BJ (cell line): Measurements from ENCODE around the gene ETF1. TPM values are rescaled to one million over a fixed set of nuclear protein-coding genes. Genes with fewer than 3 reads are reported as not detected.
A peak's percentile ranks its signal among the peaks of the same experiment; 100 is the strongest.

Source experiments
- CTCF ChIA-PET: fragments of 350-600 bp; formaldehyde crosslinking; extraction: SDS; loops from one replicate; lab custom pipeline; 2021; ENCODE audit warnings: antibody characterized with exemption, inconsistent platforms; lab: Yijun Ruan, JAX
- POLR2A ChIA-PET: fragments of 300-600 bp; sonication (Branson Sonifier 250); formaldehyde crosslinking; extraction: SDS; loops from one replicate; lab custom pipeline; 2021; ENCODE audit warnings: antibody characterized with exemption; lab: Charles Lee
- DNase-seq: peaks from one replicate; pipeline ENCODE4 v3.0.0-alpha.2; 2011; ENCODE audit warnings: low read depth
- H3K27me3 ChIP-seq: 2 replicates; pipeline ENCODE4 v1.6.0; 2011; ENCODE audit warnings: low read length; ENCODE audit not compliant: control insufficient read depth, insufficient read depth
- H3K36me3 ChIP-seq: 2 replicates; pipeline ENCODE4 v1.5.1; 2011; ENCODE audit warnings: low read length; ENCODE audit not compliant: control insufficient read depth, insufficient read depth
- H3K4me3 ChIP-seq: 2 replicates; pipeline ENCODE4 v1.5.1; 2011; ENCODE audit warnings: low read depth, mild to moderate bottlenecking, control low read depth, low read length
- polyA plus RNA-seq: library from polyadenylated mRNA; depleted of rRNA; stranded (reverse); fragments of >200 nt; gene quantifications from 2 replicates; pipeline ENCODE4 v1.2.3, GENCODE V29; 2011
- TF ChIP-seq, protein P1 (sequence below): IDR thresholded peaks from 2 replicates; pipeline ENCODE4 v1.5.1; 2011; ENCODE audit warnings: low read depth, mild to moderate bottlenecking, control low read depth, inconsistent platforms, low read length, moderate library complexity; ENCODE audit not compliant: insufficient read depth

ETF1 gene
- polyA plus RNA-seq, 1 experiment = 52.4 TPM

DNA sequence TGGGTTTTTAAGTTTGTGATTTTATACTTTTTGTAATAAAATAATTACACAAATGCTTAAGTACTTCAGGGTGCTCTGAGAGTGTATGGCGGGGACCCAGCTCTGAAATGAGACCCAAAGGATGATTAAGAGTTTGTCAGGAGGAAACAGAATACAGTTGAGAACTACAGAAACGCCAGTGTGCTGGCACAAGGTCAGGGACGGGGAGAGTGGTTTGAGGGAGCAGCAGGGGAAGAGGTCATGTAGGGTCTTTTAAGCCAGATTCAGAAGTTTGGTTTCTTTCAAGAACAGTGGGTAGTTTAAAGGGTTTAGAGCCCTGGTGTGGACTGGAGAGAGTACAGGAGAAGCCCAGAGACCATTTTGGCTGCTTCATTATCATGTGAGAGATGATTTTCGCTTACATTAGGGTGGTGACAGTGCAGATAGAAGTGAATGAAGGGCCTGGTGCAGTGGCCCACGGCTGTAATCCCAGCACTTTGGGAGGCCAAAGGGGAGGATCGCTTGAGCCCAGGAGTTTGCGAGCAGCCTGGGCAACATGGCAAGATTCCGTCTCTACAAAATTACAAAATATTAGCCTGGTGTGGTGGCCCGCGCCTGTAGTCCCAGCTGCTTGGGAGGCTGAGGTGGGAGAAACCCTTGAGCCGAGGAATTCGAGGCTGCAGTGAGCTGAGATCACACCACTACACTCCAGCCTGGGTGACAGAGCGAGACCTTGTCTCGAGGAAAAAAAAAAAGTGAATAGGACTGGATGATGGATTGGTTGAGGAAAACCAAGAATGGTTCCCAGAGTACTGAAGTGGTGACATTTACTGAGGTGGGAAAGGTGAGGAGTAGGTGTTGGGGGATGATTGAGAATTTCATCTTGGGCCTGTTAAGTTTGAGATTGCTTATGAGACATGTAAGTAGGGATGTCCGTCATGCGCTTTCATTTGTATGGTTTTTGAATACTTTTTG lies 1.4 kb upstream of the ETF1 start:
- H3K4me3 ChIP-seq = peak overlapping the region; percentile 68
- DNase-seq = no peak
- TF ChIP-seq, protein P1, sequence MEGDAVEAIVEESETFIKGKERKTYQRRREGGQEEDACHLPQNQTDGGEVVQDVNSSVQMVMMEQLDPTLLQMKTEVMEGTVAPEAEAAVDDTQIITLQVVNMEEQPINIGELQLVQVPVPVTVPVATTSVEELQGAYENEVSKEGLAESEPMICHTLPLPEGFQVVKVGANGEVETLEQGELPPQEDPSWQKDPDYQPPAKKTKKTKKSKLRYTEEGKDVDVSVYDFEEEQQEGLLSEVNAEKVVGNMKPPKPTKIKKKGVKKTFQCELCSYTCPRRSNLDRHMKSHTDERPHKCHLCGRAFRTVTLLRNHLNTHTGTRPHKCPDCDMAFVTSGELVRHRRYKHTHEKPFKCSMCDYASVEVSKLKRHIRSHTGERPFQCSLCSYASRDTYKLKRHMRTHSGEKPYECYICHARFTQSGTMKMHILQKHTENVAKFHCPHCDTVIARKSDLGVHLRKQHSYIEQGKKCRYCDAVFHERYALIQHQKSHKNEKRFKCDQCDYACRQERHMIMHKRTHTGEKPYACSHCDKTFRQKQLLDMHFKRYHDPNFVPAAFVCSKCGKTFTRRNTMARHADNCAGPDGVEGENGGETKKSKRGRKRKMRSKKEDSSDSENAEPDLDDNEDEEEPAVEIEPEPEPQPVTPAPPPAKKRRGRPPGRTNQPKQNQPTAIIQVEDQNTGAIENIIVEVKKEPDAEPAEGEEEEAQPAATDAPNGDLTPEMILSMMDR = no peak
- ChIA-PET CTCF (interaction anchor here (1.2 to 2.2 kb wide), 8 partner anchors 10 to 95 kb away, joined by 3 to 12 read pairs (median 6); no protein-coding TSS in a partner anchor), POLR2A (no interaction called here)
- H3K36me3 ChIP-seq = no peaks in the 10 kb centered on the region; the same call in 1 of the 2 replicates
- no peaks in the 10 kb centered on the region for H3K27me3 ChIP-seq

DNA sequence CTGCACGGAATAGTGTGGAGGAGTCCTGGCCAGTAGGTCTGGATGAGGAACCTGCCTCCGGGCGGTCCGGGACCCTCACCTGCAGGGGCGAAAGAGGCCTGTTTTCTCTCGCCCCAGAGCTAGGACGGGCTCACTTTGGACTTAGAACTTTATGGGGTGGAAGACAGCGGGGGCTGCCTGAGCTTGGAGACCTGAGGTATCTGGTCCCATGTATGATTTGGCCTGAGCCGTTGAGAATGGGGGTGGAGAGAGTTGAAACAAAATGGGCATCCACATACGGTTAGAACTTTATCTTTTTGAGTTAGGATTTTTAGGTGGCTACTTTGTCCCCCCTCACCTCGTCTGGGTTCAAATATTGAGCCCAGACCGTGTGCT lies 681 bp upstream of the ETF1 start:
- CTCF ChIA-PET = interaction anchor here (1.2 to 2.2 kb wide), 8 partner anchors 9 to 94 kb away, joined by 3 to 12 read pairs (median 6); no protein-coding TSS in a partner anchor
- H3K4me3 ChIP-seq = peak overlapping the region; percentile 68
- DNase-seq = no peak
- TF ChIP-seq, protein P1 = no peak
- H3K36me3 ChIP-seq = no peaks in the 10 kb centered on the region; the same call in 1 of the 2 replicates
- H3K27me3 ChIP-seq = no peaks in the 10 kb centered on the region
- POLR2A ChIA-PET = interaction anchor here (0.9 to 1.4 kb wide), 3 partner anchors 32 to 78 kb away, joined by 3 to 6 read pairs (median 3); partner anchors contain the start of genes EGR1 and HSPA9

DNA sequence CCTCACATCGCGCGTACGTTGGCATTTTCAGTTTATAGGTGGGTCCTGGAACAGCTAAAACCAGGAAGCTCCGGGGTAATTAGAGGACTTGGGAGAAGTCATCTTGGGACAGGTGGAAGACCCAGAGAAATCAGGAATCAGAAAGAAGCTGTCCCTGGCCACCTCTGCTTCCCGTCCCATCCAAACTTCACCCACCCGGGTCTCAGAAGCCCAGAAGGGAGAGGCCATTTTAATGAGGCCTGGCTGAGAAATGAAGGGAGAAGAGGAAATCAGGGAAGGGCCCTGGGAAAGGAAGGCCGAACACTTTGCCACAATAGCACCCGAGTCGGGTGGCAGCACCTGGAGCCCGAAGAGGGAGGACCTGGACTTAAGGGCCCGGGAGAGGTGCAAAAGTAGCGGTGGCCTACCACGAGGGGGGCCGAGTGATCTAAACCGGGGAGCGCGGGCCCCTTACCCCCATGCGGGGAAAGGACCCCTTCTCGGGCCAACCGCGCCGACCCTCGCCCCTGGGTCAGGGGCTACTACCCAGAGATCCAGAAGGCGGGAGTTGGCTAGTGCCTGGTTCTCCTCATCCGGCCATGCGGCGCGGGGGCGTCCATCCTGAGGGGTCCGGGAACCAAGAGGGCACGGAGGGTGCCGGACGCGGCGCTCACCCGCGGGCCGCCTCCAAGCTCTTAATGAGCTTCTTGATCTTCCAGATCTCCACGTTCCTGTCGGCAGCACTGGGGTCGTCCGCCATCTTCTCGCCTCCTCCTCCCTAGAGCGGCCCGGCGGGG lies 668 bp downstream of the ETF1 start:
- POLR2A ChIA-PET = interaction anchor here (0.6 to 1.4 kb wide), 4 partner anchors 10 to 411 kb away, joined by 3 to 6 read pairs (median 4); partner anchors contain the start of genes EGR1 and HSPA9

DNA sequence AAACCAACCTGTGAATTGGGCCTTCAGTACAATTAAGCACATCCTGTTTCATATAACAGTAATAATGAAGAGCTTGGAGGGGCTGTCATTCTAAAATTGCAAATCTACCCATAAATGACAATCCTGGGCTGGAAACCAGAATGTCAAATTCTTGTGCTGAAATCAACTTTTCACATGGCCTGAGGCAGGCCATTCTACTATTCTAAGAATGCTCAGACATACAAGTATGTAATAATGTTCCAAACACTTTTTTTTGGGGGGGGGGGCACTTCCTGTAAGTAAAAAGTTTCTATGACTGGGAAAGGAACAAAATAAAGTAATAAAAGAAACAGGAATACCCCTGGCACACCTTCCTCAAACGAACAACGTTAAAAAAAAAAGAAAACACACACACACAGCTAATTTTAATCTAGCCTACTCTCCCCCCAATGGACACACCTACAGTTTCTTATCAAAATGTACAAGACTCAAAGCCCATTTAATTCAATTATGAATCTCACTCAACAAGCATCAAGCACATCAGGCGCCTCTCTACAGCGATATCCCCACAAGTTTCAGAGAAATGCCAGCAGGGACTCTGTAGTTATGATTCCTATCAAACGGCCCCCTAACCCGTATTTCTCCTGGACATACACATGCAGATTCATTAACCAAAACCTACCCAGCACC lies 1.4 kb downstream of the ETF1 start:
- DNase-seq = no peak
- H3K4me3 ChIP-seq = peak overlapping the region; percentile 87
- ChIA-PET POLR2A (no interaction called here), CTCF (no interaction called here)
- H3K27me3 ChIP-seq = no peaks in the 10 kb centered on the region
- TF ChIP-seq, protein P1 = no peak
- no peaks in the 10 kb centered on the region for H3K36me3 ChIP-seq

More for the DNA sequence above, 668 bp downstream of the ETF1 start:
- TF ChIP-seq, protein P1 = no peak
- DNase-seq = no peak
- Histone ChIP-seq H3K4me3 (peak overlapping the region; percentile 87), H3K36me3 (no peaks in the 10 kb centered on the region; the same call in 1 of the 2 replicates), H3K27me3 (no peaks in the 10 kb centered on the region)
- CTCF ChIA-PET = interaction anchor here (0.8 to 2.2 kb wide), 7 partner anchors 8 to 93 kb away, joined by 3 to 12 read pairs (median 6); no protein-coding TSS in a partner anchor
